DND-41 (cell line): ENCODE data around the gene FAM193A.

Source experiments
- ATAC-seq: fragments of 200-7000 bp; cut with Tn5 transposase; 3 replicates; pipeline ENCODE4 v1.9.1; 2021; ENCODE audit warnings: low read depth; ENCODE audit not compliant: insufficient read depth
- DNase-seq: peaks from one replicate; pipeline ENCODE4 v3.0.0-alpha.2; 2020
- H2AFZ ChIP-seq: 2 replicates; pipeline ENCODE4 v1.6.0; 2012; ENCODE audit warnings: low read depth, low read length
- H3K27ac ChIP-seq: 2 replicates; pipeline ENCODE4 v1.5.1; 2012; ENCODE audit warnings: low read length, inconsistent platforms
- H3K27me3 ChIP-seq: fragments of 200-600 bp; sonication (generic); 2 replicates; pipeline ENCODE4 v1.6.0; 2012; ENCODE audit warnings: low read length, mild to moderate bottlenecking, inconsistent platforms; ENCODE audit not compliant: insufficient read depth, poor library complexity
- H3K36me3 ChIP-seq: 2 replicates; pipeline ENCODE4 v1.5.1; 2012; ENCODE audit warnings: low read length, inconsistent platforms; ENCODE audit not compliant: insufficient read depth
- H3K4me1 ChIP-seq: 2 replicates; pipeline ENCODE4 v1.5.1; 2012; ENCODE audit warnings: mild to moderate bottlenecking, low read length; ENCODE audit not compliant: insufficient read depth
- H3K4me2 ChIP-seq: 2 replicates; pipeline ENCODE4 v1.6.0; 2012; ENCODE audit warnings: mild to moderate bottlenecking, moderate library complexity, low read length, inconsistent platforms; ENCODE audit not compliant: insufficient read depth
- H3K4me3 ChIP-seq, 2 experiments: fragments of 200-600 bp in 1 of 2; shearing (Covaris generic) in 1 of 2; 2 replicates each; pipeline ENCODE4 v1.5.1; 2012 to 2016; ENCODE audit warnings: inconsistent platforms in 2 of 2, low read length in 2 of 2, mild to moderate bottlenecking in 2 of 2, low read depth in 1 of 2, moderate library complexity in 1 of 2
- H3K79me2 ChIP-seq: 2 replicates; pipeline ENCODE4 v1.6.0; 2012; ENCODE audit warnings: low read length, inconsistent platforms; ENCODE audit not compliant: insufficient read depth
- H3K9ac ChIP-seq: 2 replicates; pipeline ENCODE4 v1.6.0; 2012; ENCODE audit warnings: low read depth, mild to moderate bottlenecking, inconsistent platforms, low read length, moderate library complexity
- H3K9me3 ChIP-seq: 2 replicates; pipeline ENCODE4 v1.5.1; 2012; ENCODE audit warnings: low read length, moderate library complexity, mild to moderate bottlenecking, inconsistent platforms; ENCODE audit not compliant: insufficient read depth, severe bottlenecking
- H4K20me1 ChIP-seq: 2 replicates; pipeline ENCODE4 v1.6.0; 2012; ENCODE audit warnings: low read length; ENCODE audit not compliant: insufficient read depth
- EZH2 ChIP-seq: IDR thresholded peaks from 3 replicates; pipeline ENCODE4 v1.6.1; 2012; ENCODE audit warnings: borderline replicate concordance, low read depth, mild to moderate bottlenecking, moderate library complexity, low read length, inconsistent platforms; ENCODE audit not compliant: severe bottlenecking
- TF ChIP-seq, protein P1 (sequence below): IDR thresholded peaks from 2 replicates; pipeline ENCODE4 v1.5.1; 2012; ENCODE audit warnings: borderline replicate concordance, low read length, moderate library complexity, mild to moderate bottlenecking; ENCODE audit not compliant: poor library complexity, severe bottlenecking; ENCODE audit errors: extremely low read depth

The FAM193A gene

DNA sequence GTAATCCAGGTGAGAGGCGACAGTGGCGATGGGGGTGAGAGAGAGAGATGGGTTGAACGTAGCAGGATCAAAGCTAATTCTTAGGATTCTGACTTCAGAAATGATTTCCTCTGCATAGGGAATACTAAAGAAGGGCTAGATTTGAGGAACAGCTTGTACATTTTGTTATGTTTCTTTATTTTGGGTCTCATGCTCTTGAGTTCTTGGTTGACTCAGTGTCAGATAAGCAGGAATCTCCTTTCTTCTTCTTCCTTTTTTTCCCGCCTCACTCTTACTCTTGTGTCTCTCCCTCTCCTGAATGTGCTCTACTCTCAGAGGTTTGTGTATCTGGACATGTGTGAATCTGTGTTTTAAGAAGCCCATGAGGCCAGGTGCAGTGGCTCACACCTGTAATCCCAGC is 36.4 kb downstream of the FAM193A start:
- Histone ChIP-seq H3K4me1 (no peaks in the 10 kb centered on the region), H3K9me3 (no peaks in the 10 kb centered on the region), H3K27me3 (no peaks in the 10 kb centered on the region), H3K4me2 (no peak overlapping the region), H3K4me3 (no peak overlapping the region), H3K27ac (no peak overlapping the region), H3K9ac (no peak overlapping the region), H2AFZ (no peak overlapping the region), H3K79me2 (peaks cover 100% of the 10 kb centered on the region), H3K36me3 (peaks cover 9% of the 10 kb centered on the region; the same call in 1 of the 2 replicates), H4K20me1 (peaks cover 66% of the 10 kb centered on the region)
- ATAC-seq (no peak), DNase-seq (no peak)
- TF ChIP-seq, protein P1, sequence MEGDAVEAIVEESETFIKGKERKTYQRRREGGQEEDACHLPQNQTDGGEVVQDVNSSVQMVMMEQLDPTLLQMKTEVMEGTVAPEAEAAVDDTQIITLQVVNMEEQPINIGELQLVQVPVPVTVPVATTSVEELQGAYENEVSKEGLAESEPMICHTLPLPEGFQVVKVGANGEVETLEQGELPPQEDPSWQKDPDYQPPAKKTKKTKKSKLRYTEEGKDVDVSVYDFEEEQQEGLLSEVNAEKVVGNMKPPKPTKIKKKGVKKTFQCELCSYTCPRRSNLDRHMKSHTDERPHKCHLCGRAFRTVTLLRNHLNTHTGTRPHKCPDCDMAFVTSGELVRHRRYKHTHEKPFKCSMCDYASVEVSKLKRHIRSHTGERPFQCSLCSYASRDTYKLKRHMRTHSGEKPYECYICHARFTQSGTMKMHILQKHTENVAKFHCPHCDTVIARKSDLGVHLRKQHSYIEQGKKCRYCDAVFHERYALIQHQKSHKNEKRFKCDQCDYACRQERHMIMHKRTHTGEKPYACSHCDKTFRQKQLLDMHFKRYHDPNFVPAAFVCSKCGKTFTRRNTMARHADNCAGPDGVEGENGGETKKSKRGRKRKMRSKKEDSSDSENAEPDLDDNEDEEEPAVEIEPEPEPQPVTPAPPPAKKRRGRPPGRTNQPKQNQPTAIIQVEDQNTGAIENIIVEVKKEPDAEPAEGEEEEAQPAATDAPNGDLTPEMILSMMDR, result no peak
- no peak for TF ChIP-seq EZH2

DNA sequence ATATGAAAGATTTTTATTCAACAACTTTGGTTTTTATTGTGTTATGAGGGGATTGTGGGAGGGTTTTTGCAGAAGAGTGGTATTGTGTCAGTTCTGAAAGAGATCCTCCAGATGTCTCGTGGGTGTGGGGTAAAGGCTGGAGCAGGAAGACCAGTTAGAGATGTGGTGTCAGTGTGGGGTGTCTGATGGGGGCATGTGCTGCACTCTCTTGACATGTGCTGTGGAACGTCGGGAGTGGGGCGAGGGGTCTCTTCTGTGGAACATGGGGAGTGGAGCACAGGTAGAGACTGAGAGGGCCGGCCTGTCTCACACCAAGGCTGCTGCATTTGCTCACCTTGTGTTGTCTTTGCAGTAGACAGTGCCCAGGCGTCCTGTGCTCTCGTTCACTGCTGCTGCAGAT is 37.6 kb downstream of the FAM193A start:
- Histone ChIP-seq H4K20me1 (peaks cover 67% of the 10 kb centered on the region), H3K9ac (no peak overlapping the region), H3K79me2 (peaks cover 100% of the 10 kb centered on the region), H3K36me3 (peaks cover 9% of the 10 kb centered on the region; the same call in 1 of the 2 replicates), H3K27ac (no peak overlapping the region), H3K4me1 (no peaks in the 10 kb centered on the region), H3K9me3 (no peaks in the 10 kb centered on the region), H3K4me3 (no peak overlapping the region), H3K27me3 (no peaks in the 10 kb centered on the region), H3K4me2 (no peak overlapping the region), H2AFZ (no peak overlapping the region)
- TF ChIP-seq, protein P1, result no peak
- TF ChIP-seq EZH2, result no peak
- no peak; the same call in 2 of the 3 replicates for ATAC-seq
- no peak for DNase-seq

DNA sequence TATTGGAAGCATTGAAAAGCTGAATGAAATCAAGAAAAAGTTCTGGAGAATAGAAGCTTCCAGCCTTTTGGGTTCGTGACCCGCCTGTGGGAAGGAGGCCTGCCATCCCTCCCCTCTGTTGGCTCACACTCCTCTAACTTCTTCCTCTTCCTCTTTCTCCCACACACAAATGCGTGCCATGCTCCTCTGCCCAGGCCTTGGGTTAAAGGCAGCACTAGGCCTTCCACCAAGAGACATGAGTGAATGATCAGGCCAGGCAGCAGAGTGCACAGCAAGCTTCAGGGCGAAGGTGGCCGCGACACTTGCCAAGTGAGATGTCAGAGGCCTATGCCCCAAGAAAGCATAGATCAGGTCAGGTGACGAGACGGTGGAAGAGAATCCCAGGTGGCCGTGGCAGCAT is 38.4 kb downstream of the FAM193A start:
- no peak overlapping the region for H3K4me3 ChIP-seq
- H4K20me1 ChIP-seq, result peaks cover 71% of the 10 kb centered on the region
- no peak overlapping the region for H3K4me2 ChIP-seq
- H3K36me3 ChIP-seq, result peaks cover 9% of the 10 kb centered on the region; the same call in 1 of the 2 replicates
- H2AFZ ChIP-seq, result no peak overlapping the region
- ATAC-seq, result no peak
- H3K4me1 ChIP-seq, result no peaks in the 10 kb centered on the region
- no peak overlapping the region for H3K27ac ChIP-seq
- no peak for DNase-seq
- H3K9ac ChIP-seq, result no peak overlapping the region
- H3K79me2 ChIP-seq, result peaks cover 100% of the 10 kb centered on the region
- no peaks in the 10 kb centered on the region for H3K9me3 ChIP-seq
- no peak for TF ChIP-seq EZH2
- TF ChIP-seq, protein P1, result no peak
- no peaks in the 10 kb centered on the region for H3K27me3 ChIP-seq

DNA sequence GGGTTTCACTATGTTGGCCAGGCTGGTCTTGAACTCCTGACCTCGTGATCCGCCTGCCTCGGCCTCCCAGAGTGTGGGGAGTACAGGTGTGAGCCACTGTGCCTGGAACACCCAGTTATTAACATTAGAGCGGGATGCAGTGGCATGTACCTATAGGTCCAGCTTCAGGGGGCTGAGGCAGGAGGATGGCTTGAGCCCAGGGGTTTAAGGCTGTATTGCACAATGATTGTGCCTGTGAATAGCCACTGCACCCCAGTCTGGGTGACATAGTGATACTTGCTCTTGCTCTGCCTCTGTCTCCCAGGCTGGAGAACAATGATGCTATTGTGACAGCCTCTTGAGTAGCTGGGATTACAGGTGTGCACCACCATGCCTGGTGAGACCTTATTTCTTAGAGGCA is 39.8 kb downstream of the FAM193A start:
- H4K20me1 ChIP-seq, result peaks cover 68% of the 10 kb centered on the region
- H3K27ac ChIP-seq, result no peak overlapping the region
- DNase-seq, result no peak
- H3K79me2 ChIP-seq, result peaks cover 98% of the 10 kb centered on the region
- peaks cover 9% of the 10 kb centered on the region; the same call in 1 of the 2 replicates for H3K36me3 ChIP-seq
- H3K9me3 ChIP-seq, result no peaks in the 10 kb centered on the region
- no peak overlapping the region for H3K4me3 ChIP-seq
- H3K4me1 ChIP-seq, result no peaks in the 10 kb centered on the region
- ATAC-seq, result no peak
- no peak for TF ChIP-seq EZH2
- TF ChIP-seq, protein P1, result no peak
- no peak overlapping the region for H2AFZ ChIP-seq
- H3K4me2 ChIP-seq, result no peak overlapping the region
- H3K27me3 ChIP-seq, result no peaks in the 10 kb centered on the region
- H3K9ac ChIP-seq, result no peak overlapping the region
